ENCODE results near the gene FAT3. TPM values are rescaled to one million over a fixed set of nuclear protein-coding genes. Genes with fewer than 3 reads are reported as not detected.

Gene FAT3
- total and polyA plus RNA-seq, 4 donors: 0.06 to 1.3 (median 0.62) TPM

DNA sequence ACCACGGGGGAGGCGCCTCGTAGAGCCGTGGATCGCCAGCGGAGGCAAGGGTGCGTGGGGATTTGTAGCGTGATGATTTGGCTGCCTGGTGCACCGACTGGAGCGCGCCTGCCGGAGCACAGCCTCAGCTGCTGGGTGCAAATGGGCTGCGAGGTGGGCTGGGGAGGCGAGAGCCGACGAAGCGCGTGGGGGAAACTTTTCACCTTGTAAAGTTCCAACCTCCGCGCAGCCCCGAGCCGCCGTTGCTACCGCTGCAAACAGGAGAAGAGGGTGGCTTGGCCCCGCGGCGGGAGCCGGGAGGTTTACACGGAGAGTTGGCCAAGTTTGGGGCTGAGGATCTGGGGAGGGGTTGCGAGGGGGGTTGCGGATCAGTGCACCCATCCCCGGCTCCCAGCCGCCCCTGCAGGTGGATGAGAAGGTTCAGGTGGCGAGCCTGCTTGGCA is 528 bp downstream of the FAT3 start:
- DNase-seq (ENCODE audit: low spot score): no peak
- no peak overlapping the region for H3K27ac ChIP-seq (ENCODE audit: low read depth in 1 of 2, low read length in 2 of 2)
- H3K9me3 ChIP-seq (ENCODE audit: control insufficient read depth in 4 of 4, low read length in 3 of 4): peaks cover 0 to 3% (median 2%) of the 10 kb centered on the region in 4 donors
- H3K27me3 ChIP-seq (ENCODE audit: control insufficient read depth in 4 of 4, insufficient read depth in 4 of 4, low read length in 3 of 4): peaks cover 0 to 10% (median 8%) of the 10 kb centered on the region in 4 donors
- peak overlapping the region in 2 of 3 donors; percentile 11 to 27 for H3K4me3 ChIP-seq (ENCODE audit: low read depth in 1 of 3, low read length in 3 of 3)
- H3K9ac ChIP-seq (ENCODE audit: low read depth in 1 of 2, low read length in 2 of 2): no peak overlapping the region
- WGBS: 2% methylated on average over 34 of the region's 34 CpGs
- no peaks in the 10 kb centered on the region for H3K36me3 ChIP-seq (ENCODE audit: control insufficient read depth in 4 of 4, insufficient read depth in 3 of 4, low read depth in 1 of 4, low read length in 3 of 4)
- TF ChIP-seq TAF1 (conservative IDR thresholded peaks at IDR 0.05) (no peak), NR2F2 (IDR thresholded peaks at IDR 0.05) (no peak), GABPA (IDR thresholded peaks at IDR 0.05 in 1 of 2, conservative IDR thresholded peaks at IDR 0.05 in 1 of 2) (no peak), HNF4A (conservative IDR thresholded peaks at IDR 0.05) (no peak), RAD21 (IDR thresholded peaks at IDR 0.05) (no peak), EGR1 (IDR thresholded peaks at IDR 0.05; ENCODE audit: low read depth in 2 of 2) (no peak), HNF4G (IDR thresholded peaks at IDR 0.05) (no peak), SP1 (IDR thresholded peaks at IDR 0.05) (no peak)
- TF ChIP-seq, protein P1, sequence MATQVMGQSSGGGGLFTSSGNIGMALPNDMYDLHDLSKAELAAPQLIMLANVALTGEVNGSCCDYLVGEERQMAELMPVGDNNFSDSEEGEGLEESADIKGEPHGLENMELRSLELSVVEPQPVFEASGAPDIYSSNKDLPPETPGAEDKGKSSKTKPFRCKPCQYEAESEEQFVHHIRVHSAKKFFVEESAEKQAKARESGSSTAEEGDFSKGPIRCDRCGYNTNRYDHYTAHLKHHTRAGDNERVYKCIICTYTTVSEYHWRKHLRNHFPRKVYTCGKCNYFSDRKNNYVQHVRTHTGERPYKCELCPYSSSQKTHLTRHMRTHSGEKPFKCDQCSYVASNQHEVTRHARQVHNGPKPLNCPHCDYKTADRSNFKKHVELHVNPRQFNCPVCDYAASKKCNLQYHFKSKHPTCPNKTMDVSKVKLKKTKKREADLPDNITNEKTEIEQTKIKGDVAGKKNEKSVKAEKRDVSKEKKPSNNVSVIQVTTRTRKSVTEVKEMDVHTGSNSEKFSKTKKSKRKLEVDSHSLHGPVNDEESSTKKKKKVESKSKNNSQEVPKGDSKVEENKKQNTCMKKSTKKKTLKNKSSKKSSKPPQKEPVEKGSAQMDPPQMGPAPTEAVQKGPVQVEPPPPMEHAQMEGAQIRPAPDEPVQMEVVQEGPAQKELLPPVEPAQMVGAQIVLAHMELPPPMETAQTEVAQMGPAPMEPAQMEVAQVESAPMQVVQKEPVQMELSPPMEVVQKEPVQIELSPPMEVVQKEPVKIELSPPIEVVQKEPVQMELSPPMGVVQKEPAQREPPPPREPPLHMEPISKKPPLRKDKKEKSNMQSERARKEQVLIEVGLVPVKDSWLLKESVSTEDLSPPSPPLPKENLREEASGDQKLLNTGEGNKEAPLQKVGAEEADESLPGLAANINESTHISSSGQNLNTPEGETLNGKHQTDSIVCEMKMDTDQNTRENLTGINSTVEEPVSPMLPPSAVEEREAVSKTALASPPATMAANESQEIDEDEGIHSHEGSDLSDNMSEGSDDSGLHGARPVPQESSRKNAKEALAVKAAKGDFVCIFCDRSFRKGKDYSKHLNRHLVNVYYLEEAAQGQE (IDR thresholded peaks at IDR 0.05): no peak
- TF ChIP-seq, protein P2, sequence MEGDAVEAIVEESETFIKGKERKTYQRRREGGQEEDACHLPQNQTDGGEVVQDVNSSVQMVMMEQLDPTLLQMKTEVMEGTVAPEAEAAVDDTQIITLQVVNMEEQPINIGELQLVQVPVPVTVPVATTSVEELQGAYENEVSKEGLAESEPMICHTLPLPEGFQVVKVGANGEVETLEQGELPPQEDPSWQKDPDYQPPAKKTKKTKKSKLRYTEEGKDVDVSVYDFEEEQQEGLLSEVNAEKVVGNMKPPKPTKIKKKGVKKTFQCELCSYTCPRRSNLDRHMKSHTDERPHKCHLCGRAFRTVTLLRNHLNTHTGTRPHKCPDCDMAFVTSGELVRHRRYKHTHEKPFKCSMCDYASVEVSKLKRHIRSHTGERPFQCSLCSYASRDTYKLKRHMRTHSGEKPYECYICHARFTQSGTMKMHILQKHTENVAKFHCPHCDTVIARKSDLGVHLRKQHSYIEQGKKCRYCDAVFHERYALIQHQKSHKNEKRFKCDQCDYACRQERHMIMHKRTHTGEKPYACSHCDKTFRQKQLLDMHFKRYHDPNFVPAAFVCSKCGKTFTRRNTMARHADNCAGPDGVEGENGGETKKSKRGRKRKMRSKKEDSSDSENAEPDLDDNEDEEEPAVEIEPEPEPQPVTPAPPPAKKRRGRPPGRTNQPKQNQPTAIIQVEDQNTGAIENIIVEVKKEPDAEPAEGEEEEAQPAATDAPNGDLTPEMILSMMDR (IDR thresholded peaks at IDR 0.05; ENCODE audit: low read depth, low read length, missing input control): no peak
- peaks cover 9 to 22% (median 13%) of the 10 kb centered on the region in 4 donors for H3K4me1 ChIP-seq (ENCODE audit: control insufficient read depth in 4 of 4, insufficient read depth in 4 of 4, low read length in 3 of 4)

DNA sequence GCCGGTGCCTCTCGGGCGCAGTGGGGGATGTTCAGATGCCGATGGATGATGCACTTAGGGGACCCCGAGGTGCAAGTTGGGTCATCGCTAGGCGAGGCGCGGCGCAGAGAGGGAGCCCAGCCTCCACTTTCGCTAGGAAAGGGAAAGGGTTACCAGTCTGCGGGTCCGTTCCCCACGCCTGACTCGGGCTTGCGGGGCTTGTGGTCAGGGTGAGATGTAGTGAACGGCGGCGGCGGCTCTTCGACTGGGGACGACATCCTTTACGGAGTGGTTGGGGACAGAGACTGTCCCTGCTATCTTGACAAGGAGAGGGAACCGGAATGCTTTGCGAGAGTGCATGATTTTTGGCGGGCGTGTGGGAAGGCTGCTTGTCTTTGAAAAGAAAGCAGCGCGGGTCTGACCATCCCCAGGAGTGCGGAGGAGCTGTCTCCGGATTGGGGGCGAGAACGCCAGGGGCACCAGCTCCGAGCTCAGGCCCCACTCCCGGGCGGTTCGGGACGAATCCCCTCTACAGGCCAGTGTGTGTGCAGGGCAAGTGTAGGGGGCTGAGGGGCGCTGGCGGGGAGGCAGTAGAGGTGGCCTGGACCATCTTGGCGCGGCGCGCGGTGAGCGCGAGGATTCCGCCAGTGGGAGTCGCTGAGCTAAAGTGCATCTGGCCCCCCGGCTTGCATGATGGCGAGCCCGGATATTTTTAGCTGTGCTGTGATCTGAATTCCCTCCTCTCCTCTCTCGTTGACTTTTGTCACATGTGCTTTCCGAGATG is 1.1 kb downstream of the FAT3 start:
- Histone ChIP-seq H3K4me1 (ENCODE audit: control insufficient read depth in 4 of 4, insufficient read depth in 4 of 4, low read length in 3 of 4) (peaks cover 9 to 22% (median 13%) of the 10 kb centered on the region in 4 donors), H3K9me3 (ENCODE audit: control insufficient read depth in 4 of 4, low read length in 3 of 4) (peaks cover 0 to 3% (median 1%) of the 10 kb centered on the region in 4 donors), H3K27ac (ENCODE audit: low read depth in 1 of 2, low read length in 2 of 2) (no peak overlapping the region), H3K27me3 (ENCODE audit: control insufficient read depth in 4 of 4, insufficient read depth in 4 of 4, low read length in 3 of 4) (peaks cover 0 to 10% (median 8%) of the 10 kb centered on the region in 4 donors), H3K4me3 (ENCODE audit: low read depth in 1 of 3, low read length in 3 of 3) (peak overlapping the region in 2 of 3 donors; percentile 8 to 27), H3K9ac (ENCODE audit: low read depth in 1 of 2, low read length in 2 of 2) (no peak overlapping the region), H3K36me3 (ENCODE audit: control insufficient read depth in 4 of 4, insufficient read depth in 3 of 4, low read depth in 1 of 4, low read length in 3 of 4) (no peaks in the 10 kb centered on the region)
- 4% methylated on average over 54 of the region's 54 CpGs for WGBS
- DNase-seq (ENCODE audit: low spot score): no peak
- TF ChIP-seq FOXA1 (IDR thresholded peaks at IDR 0.05) (no peak), HNF4A (conservative IDR thresholded peaks at IDR 0.05) (no peak), TAF1 (conservative IDR thresholded peaks at IDR 0.05) (no peak), HNF4G (IDR thresholded peaks at IDR 0.05) (no peak), FOXA2 (IDR thresholded peaks at IDR 0.05) (no peak), YY1 (IDR thresholded peaks at IDR 0.05) (no peak), GABPA (IDR thresholded peaks at IDR 0.05 in 1 of 2, conservative IDR thresholded peaks at IDR 0.05 in 1 of 2) (no peak), RAD21 (IDR thresholded peaks at IDR 0.05) (no peak), NR2F2 (IDR thresholded peaks at IDR 0.05) (no peak), RXRA (IDR thresholded peaks at IDR 0.05) (no peak), SP1 (IDR thresholded peaks at IDR 0.05) (no peak), EGR1 (IDR thresholded peaks at IDR 0.05; ENCODE audit: low read depth in 2 of 2) (no peak)
- TF ChIP-seq, protein P3, sequence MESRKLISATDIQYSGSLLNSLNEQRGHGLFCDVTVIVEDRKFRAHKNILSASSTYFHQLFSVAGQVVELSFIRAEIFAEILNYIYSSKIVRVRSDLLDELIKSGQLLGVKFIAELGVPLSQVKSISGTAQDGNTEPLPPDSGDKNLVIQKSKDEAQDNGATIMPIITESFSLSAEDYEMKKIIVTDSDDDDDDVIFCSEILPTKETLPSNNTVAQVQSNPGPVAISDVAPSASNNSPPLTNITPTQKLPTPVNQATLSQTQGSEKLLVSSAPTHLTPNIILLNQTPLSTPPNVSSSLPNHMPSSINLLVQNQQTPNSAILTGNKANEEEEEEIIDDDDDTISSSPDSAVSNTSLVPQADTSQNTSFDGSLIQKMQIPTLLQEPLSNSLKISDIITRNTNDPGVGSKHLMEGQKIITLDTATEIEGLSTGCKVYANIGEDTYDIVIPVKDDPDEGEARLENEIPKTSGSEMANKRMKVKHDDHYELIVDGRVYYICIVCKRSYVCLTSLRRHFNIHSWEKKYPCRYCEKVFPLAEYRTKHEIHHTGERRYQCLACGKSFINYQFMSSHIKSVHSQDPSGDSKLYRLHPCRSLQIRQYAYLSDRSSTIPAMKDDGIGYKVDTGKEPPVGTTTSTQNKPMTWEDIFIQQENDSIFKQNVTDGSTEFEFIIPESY (IDR thresholded peaks at IDR 0.05): no peak
- TF ChIP-seq, protein P1 (IDR thresholded peaks at IDR 0.05): no peak
- TF ChIP-seq, protein P4, sequence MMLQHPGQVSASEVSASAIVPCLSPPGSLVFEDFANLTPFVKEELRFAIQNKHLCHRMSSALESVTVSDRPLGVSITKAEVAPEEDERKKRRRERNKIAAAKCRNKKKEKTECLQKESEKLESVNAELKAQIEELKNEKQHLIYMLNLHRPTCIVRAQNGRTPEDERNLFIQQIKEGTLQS (IDR thresholded peaks at IDR 0.05): no peak
